Measurements from ENCODE around the gene IP6K2. TPM values are rescaled to one million over a fixed set of nuclear protein-coding genes. Genes with fewer than 3 reads are reported as not detected.

IP6K2 gene
- total RNA-seq, 1 donor from 2014 or later: 96.5 TPM

DNA sequence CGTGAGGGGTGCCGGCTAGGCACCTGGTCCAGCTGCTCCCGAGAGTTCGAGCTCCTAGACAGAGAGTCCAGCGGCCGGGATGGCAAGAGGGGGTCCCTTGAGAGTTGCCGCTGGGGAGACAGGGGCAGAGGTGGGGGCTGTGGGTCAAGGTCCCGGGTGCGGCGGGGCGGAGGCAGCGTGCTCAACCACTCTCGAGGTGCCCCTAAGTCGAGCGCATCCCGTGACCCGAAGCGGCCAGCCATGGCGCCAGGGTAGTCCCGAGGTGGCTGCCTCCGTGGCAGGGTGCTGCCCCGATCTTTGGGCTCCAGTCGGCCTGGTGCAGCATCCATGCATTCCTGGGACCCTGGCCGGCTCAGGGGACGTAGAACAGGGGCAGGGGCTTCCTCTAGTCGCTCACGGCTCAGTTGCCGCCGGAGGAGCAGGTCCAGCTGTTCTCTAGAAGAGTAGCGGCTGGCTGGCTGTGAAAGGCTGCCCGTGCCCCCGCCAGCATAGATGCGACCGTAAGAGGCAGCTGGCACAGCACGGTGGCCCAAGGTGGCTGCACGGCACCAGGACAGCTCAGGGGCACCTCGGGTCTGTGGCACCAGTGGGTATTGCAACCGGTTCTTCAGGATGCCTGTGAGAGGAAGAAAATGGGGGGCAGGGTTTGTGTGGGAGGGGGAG is 76.9 kb downstream of the IP6K2 start:
- no peak for DNase-seq (ENCODE audit: low read depth)

Other genes with a start within 250 kb of the IP6K2 start
- gene SHISA5, start 213.0 kb downstream of the IP6K2 start, total RNA-seq: 116 and 143 TPM in 2 replicates
- gene PFKFB4, start 160.4 kb downstream of the IP6K2 start, total RNA-seq: 11.3 and 38.2 TPM in 2 replicates
- 4.0 and 11.5 TPM in 2 replicates for gene UCN2, start 153.4 kb downstream of the IP6K2 start, total RNA-seq
- 129 and 165 TPM in 2 replicates for gene COL7A1, start 121.9 kb downstream of the IP6K2 start, total RNA-seq
- 549 and 618 TPM in 2 replicates for gene UQCRC1, start 107.6 kb downstream of the IP6K2 start, total RNA-seq
- not detected in 2 replicates for gene TMEM89, start 95.5 kb downstream of the IP6K2 start, total RNA-seq
- gene SLC26A6, start 81.8 kb downstream of the IP6K2 start, total RNA-seq: 21.0 and 45.5 TPM in 2 replicates
- 1.9 and 2.7 TPM in 2 replicates for gene CELSR3, start 54.3 kb downstream of the IP6K2 start, total RNA-seq
- gene NCKIPSD, start 31.3 kb downstream of the IP6K2 start, total RNA-seq: 6.3 and 26.7 TPM in 2 replicates
- 33.5 and 44.5 TPM in 2 replicates for gene PRKAR2A, start 130.7 kb upstream of the IP6K2 start, total RNA-seq
- gene SLC25A20, start 181.7 kb upstream of the IP6K2 start, total RNA-seq: 22.4 and 23.4 TPM in 2 replicates
- gene ARIH2, start 201.6 kb upstream of the IP6K2 start, total RNA-seq: 63.2 and 79.8 TPM in 2 replicates

Measured in renal cortical epithelial cell (primary cell).